PC-9 (cell line): Measurements from ENCODE around the gene HBS1L.

Source experiments
- CTCF ChIP-seq: fragments of 200-600 bp; sonication (generic); conservative IDR thresholded peaks from 2 replicates; pipeline ENCODE4 v1.6.1; 2017; ENCODE audit warnings: mixed run types, antibody characterized with exemption, mild to moderate bottlenecking, moderate library complexity
- EZH2 ChIP-seq: fragments of 200-600 bp; sonication (generic); IDR thresholded peaks from 2 replicates; pipeline ENCODE4 v1.8.0; 2017; ENCODE audit warnings: antibody characterized with exemption, low read depth

- TF ChIP-seq CTCF (no peak), EZH2 (no peak)
Measured at GRCh38 chr6:135088281-135088680, 33.7 kb upstream of the HBS1L start.
